HepG2 (cell line): ENCODE results near the gene BACH2. TPM values are rescaled to one million over a fixed set of nuclear protein-coding genes. Genes with fewer than 3 reads are reported as not detected.

ENCODE experiments used
- ATAC-seq: fragments of 200-7000 bp; cut with Tn5 transposase; 3 replicates; pipeline ENCODE4 v1.9.1; 2020; ENCODE audit warnings: mild to moderate bottlenecking, moderate library complexity
- BruUV-seq: library from RNA; stranded (reverse); fragments of 400-500 nt; replicated peaks from 2 replicates; lab custom pipeline; 2021; lab: Mats Ljungman, UMichigan
- CTCF ChIA-PET: fragments of 300-600 bp; formaldehyde crosslinking; extraction: SDS; loops from one replicate; lab custom pipeline; 2021; ENCODE audit warnings: low total read pairs, inconsistent platforms, low intra/inter-chr PET ratio; lab: Yijun Ruan, JAX
- POLR2A ChIA-PET: fragments of 350-600 bp; sonication (Branson Sonifier 250); formaldehyde crosslinking; loops from one replicate; lab custom pipeline; 2020; ENCODE audit warnings: antibody characterized with exemption, inconsistent platforms; lab: Yijun Ruan, JAX
- DNase-seq: peaks from one replicate; pipeline ENCODE4 v3.0.0-alpha.2; 2015; ENCODE audit warnings: low spot score
- FAIRE-seq: peaks from 3 replicates; lab custom pipeline; 2011; peaks lifted over from hg19 to GRCh38; lab: Jason Lieb, UNC
- H2AFZ ChIP-seq: one replicate; pipeline ENCODE4 v1.6.1; 2011; ENCODE audit warnings: low read length, inconsistent platforms
- H3K27ac ChIP-seq: fragments of 300-600 bp; 3 replicates; pipeline ENCODE4 v1.8.0; 2011; ENCODE audit warnings: mixed run types, mild to moderate bottlenecking, mixed read lengths, low read length, inconsistent platforms; ENCODE audit not compliant: insufficient read depth; ENCODE audit errors: extremely low read length
- H3K27me3 ChIP-seq, 2 experiments: fragments of 200-600 bp in 1 of 2; 2 replicates in 1 of 2; 3 replicates in 1 of 2; pipeline versions ENCODE4 v1.6.0 to v1.8.0; 2011; ENCODE audit warnings: low read length in 2 of 2, mild to moderate bottlenecking in 2 of 2, moderate library complexity in 2 of 2, inconsistent platforms in 1 of 2; ENCODE audit not compliant: insufficient read depth in 2 of 2, control insufficient read depth in 1 of 2
- H3K36me3 ChIP-seq, 2 experiments: fragments of 200-600 bp in 1 of 2; replicated peaks in 1 of 2; 2 replicates in 1 of 2; 3 replicates in 1 of 2; pipeline versions ENCODE4 v1.5.1 to v1.8.0; 2011; ENCODE audit warnings: low read length in 2 of 2, inconsistent platforms in 1 of 2; ENCODE audit not compliant: insufficient read depth in 2 of 2, control insufficient read depth in 1 of 2
- H3K4me1 ChIP-seq: 2 replicates; pipeline ENCODE4 v1.5.1; 2012; ENCODE audit warnings: low read length, inconsistent platforms; ENCODE audit not compliant: insufficient read depth
- H3K4me2 ChIP-seq: 2 replicates; pipeline ENCODE4 v1.6.0; 2011; ENCODE audit warnings: low read depth, low read length, inconsistent platforms
- H3K4me3 ChIP-seq, 3 experiments: fragments of 200-600 bp in 1 of 3; sonication (generic), shearing (Covaris generic) in 1 of 3; replicated peaks in 1 of 3; 2 replicates each; pipeline ENCODE4 v1.5.1; 2011 to 2016; ENCODE audit warnings: low read length in 3 of 3, inconsistent platforms in 2 of 3, low read depth in 2 of 3, mild to moderate bottlenecking in 2 of 3, control low read depth in 1 of 3, mixed read lengths in 1 of 3; ENCODE audit not compliant: insufficient read depth in 1 of 3
- H3K79me2 ChIP-seq: one replicate; pipeline ENCODE4 v1.6.1; 2011; ENCODE audit warnings: low read length, inconsistent platforms; ENCODE audit not compliant: insufficient read depth
- H3K9ac ChIP-seq: 2 replicates; pipeline ENCODE4 v1.6.0; 2011; ENCODE audit warnings: mild to moderate bottlenecking, low read depth, low read length, inconsistent platforms; ENCODE audit not compliant: insufficient read depth
- H3K9me3 ChIP-seq: 2 replicates; pipeline ENCODE4 v1.5.1; 2012; ENCODE audit warnings: mild to moderate bottlenecking, low read length
- H4K20me1 ChIP-seq: 2 replicates; pipeline ENCODE4 v1.6.0; 2011; ENCODE audit warnings: inconsistent platforms, mild to moderate bottlenecking, low read length, moderate library complexity; ENCODE audit not compliant: insufficient read depth
- HDAC2 ChIP-seq: sonication (generic); formaldehyde crosslinking; IDR thresholded peaks from 2 replicates; pipeline ENCODE4 v1.4.0; 2020; ENCODE audit warnings: missing genetic modification reagents
- HMG20B ChIP-seq: conservative IDR thresholded peaks from 2 replicates; pipeline ENCODE4 v1.6.1; 2016; ENCODE audit warnings: missing genetic modification reagents, missing compliant biosample characterization
- HOXA3 ChIP-seq: sonication (generic); formaldehyde crosslinking; IDR thresholded peaks from 2 replicates; pipeline ENCODE4 v1.5.0; 2020; ENCODE audit warnings: missing genetic modification reagents
- MYC ChIP-seq: sonication (generic); formaldehyde crosslinking; IDR thresholded peaks from 2 replicates; pipeline ENCODE4 v1.9.0; 2021; ENCODE audit warnings: missing genetic modification reagents, borderline replicate concordance
- NR2F6 ChIP-seq, 2 experiments: IDR thresholded peaks; 2 replicates each; pipeline ENCODE4 v1.6.1; 2016; ENCODE audit warnings: antibody characterized with exemption in 1 of 2, mild to moderate bottlenecking in 1 of 2
- SIX1 ChIP-seq: sonication (generic); formaldehyde crosslinking; IDR thresholded peaks from 2 replicates; pipeline ENCODE4 v1.4.0; 2020; ENCODE audit warnings: missing genetic modification reagents, borderline replicate concordance
- SIX4 ChIP-seq: sonication (generic); formaldehyde crosslinking; IDR thresholded peaks from 2 replicates; pipeline ENCODE4 v1.4.0; 2020; ENCODE audit warnings: missing genetic modification reagents
- SMARCC2 ChIP-seq: fragments of 450-650 bp; IDR thresholded peaks from 2 replicates; pipeline ENCODE4 v1.6.1; 2017; ENCODE audit warnings: antibody characterized with exemption, mild to moderate bottlenecking
- TERF1 ChIP-seq: sonication (generic); formaldehyde crosslinking; IDR thresholded peaks from 2 replicates; pipeline ENCODE4 v1.8.0; 2022; ENCODE audit warnings: mild to moderate bottlenecking, missing genetic modification reagents, moderate library complexity
- ZBTB7A ChIP-seq: sonication (generic); formaldehyde crosslinking; IDR thresholded peaks from 2 replicates; pipeline ENCODE4 v1.8.0; 2022; ENCODE audit warnings: mild to moderate bottlenecking, missing genetic modification reagents
- ZNF335 ChIP-seq: sonication (generic); formaldehyde crosslinking; IDR thresholded peaks from 2 replicates; pipeline ENCODE4 v1.4.0; 2020; ENCODE audit warnings: missing genetic modification reagents
- ZNF33A ChIP-seq: sonication (generic); formaldehyde crosslinking; IDR thresholded peaks from 2 replicates; pipeline ENCODE4 v1.5.1; 2020; ENCODE audit warnings: missing genetic modification reagents, mild to moderate bottlenecking, moderate library complexity, borderline replicate concordance
- ZNF557 ChIP-seq: sonication (generic); formaldehyde crosslinking; IDR thresholded peaks from 2 replicates; pipeline ENCODE4 v1.4.0; 2020; ENCODE audit warnings: missing genetic modification reagents
- ZNF563 ChIP-seq: sonication (generic); formaldehyde crosslinking; IDR thresholded peaks from 2 replicates; pipeline ENCODE4 v1.8.0; 2022; ENCODE audit warnings: mild to moderate bottlenecking, moderate library complexity, missing genetic modification reagents
- ZNF746 ChIP-seq: sonication (generic); formaldehyde crosslinking; IDR thresholded peaks from 2 replicates; pipeline ENCODE4 v1.8.0; 2022; ENCODE audit warnings: mild to moderate bottlenecking, missing genetic modification reagents
- ZSCAN30 ChIP-seq: sonication (generic); formaldehyde crosslinking; IDR thresholded peaks from 2 replicates; pipeline ENCODE4 v1.5.0; 2020; ENCODE audit warnings: mild to moderate bottlenecking, missing genetic modification reagents
- WGBS: methylation state at CpG from one replicate; pipeline ENCODE4 v1.1.6; 2017; ENCODE audit warnings: low lambda C conversion rate; 5-methylcytosine and 5-hydroxymethylcytosine counted together
- in situ Hi-C: cut with HindIII; loops from 2 replicates; pipeline ENCODE4 v1.10.0; 2017; ENCODE audit warnings: low pct_unique_long_range_greater_than_20kb; ENCODE audit not compliant: extremely low pct_ligation_motif_present
- intact Hi-C: fragments of 100-400 bp; cut with micrococcal nuclease; formaldehyde crosslinking; loops from one replicate; pipeline ENCODE4 v1.10.0; 2022; ENCODE audit not compliant: unreplicated experiment
- polyA plus RNA-seq, 8 experiments: library from polyadenylated mRNA; depleted of rRNA in 3 of 8; stranded (reverse) in 7 of 8; unstranded in 1 of 8; fragments of >200 nt; fragmentation: Illumina TruSeq in 4 of 8; extraction: Trizol in 4 of 8; gene quantifications; 2 replicates each; pipeline versions ENCODE4 v1.2.1 to v1.2.3, GENCODE V29; 2011 to 2016; ENCODE audit warnings: low read depth in 4 of 8, missing spikeins in 1 of 8, mixed read lengths in 1 of 8; ENCODE audit not compliant: insufficient read depth in 1 of 8
- total RNA-seq, 5 experiments: library from RNA; depleted of rRNA; stranded (reverse); fragments of >200 nt; fragmentation: Illumina TruSeq; extraction: Trizol; gene quantifications; 2 replicates each; pipeline ENCODE4 v1.2.3, GENCODE V29; 2016; ENCODE audit warnings: low read depth in 1 of 5
- TF ChIP-seq, protein P1 (sequence below): sonication (generic); formaldehyde crosslinking; IDR thresholded peaks from 2 replicates; pipeline ENCODE4 v1.4.0; 2020; ENCODE audit warnings: low read depth, missing genetic modification reagents
- TF ChIP-seq, protein P2 (sequence below): sonication (generic); formaldehyde crosslinking; IDR thresholded peaks from 2 replicates; pipeline ENCODE4 v1.8.1; 2023; ENCODE audit warnings: mild to moderate bottlenecking, missing genetic modification reagents
- TF ChIP-seq, protein P3 (sequence below): sonication (generic); formaldehyde crosslinking; IDR thresholded peaks from 2 replicates; pipeline ENCODE4 v1.5.0; 2020; ENCODE audit warnings: missing genetic modification reagents

Gene BACH2
- total and polyA plus RNA-seq, 2 of the 13 experiments (the other 11 are each of a cell fraction or from before 2014, with no cell fraction given), result 0.01 TPM; not detected in 1

GRCh38 chr6:90123831-90124230 is 172.8 kb downstream of the BACH2 start (continued):
- TF ChIP-seq HDAC2 (CRISPR knock-in tag) (no peak), SIX1 (no peak), MYC (CRISPR knock-in tag) (no peak), SMARCC2 (no peak), ZNF335 (CRISPR knock-in tag) (no peak)
- TF ChIP-seq, protein P1, sequence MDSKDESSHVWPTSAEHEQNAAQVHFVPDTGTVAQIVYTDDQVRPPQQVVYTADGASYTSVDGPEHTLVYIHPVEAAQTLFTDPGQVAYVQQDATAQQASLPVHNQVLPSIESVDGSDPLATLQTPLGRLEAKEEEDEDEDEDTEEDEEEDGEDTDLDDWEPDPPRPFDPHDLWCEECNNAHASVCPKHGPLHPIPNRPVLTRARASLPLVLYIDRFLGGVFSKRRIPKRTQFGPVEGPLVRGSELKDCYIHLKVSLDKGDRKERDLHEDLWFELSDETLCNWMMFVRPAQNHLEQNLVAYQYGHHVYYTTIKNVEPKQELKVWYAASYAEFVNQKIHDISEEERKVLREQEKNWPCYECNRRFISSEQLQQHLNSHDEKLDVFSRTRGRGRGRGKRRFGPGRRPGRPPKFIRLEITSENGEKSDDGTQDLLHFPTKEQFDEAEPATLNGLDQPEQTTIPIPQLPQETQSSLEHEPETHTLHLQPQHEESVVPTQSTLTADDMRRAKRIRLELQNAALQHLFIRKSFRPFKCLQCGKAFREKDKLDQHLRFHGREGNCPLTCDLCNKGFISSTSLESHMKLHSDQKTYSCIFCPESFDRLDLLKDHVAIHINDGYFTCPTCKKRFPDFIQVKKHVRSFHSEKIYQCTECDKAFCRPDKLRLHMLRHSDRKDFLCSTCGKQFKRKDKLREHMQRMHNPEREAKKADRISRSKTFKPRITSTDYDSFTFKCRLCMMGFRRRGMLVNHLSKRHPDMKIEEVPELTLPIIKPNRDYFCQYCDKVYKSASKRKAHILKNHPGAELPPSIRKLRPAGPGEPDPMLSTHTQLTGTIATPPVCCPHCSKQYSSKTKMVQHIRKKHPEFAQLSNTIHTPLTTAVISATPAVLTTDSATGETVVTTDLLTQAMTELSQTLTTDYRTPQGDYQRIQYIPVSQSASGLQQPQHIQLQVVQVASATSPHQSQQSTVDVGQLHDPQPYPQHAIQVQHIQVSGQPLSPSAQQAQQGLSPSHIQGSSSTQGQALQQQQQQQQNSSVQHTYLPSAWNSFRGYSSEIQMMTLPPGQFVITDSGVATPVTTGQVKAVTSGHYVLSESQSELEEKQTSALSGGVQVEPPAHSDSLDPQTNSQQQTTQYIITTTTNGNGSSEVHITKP (CRISPR knock-in tag), result no peak

DNA sequence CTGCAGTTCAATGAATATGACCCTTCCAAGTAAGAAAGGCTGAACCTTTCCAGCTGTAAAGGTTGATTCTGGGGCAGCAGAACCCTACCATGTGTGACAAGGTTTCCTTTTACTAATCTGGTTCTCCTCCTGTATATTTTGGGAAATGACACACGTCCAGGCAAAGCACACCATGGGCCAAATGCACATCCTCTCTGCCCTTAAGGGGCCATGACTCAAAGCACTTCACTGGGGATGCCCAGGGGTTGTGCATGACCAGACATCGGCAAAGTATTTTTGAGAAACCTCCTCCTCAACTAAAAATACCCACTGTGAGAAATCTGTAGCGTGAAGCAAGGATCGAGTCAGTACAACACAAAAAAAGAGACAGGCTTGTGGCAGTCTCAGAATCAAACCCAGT is 174.7 kb downstream of the BACH2 start:
- Histone ChIP-seq H3K4me1 (no peaks in the 10 kb centered on the region), H3K9me3 (no peaks in the 10 kb centered on the region), H3K9ac (no peak overlapping the region), H3K36me3 (no peaks in the 10 kb centered on the region), H3K4me2 (no peak overlapping the region), H3K4me3 (no peak overlapping the region), H3K27me3 (no peaks in the 10 kb centered on the region; a peak in 1 of 5 replicates), H2AFZ (no peak overlapping the region), H3K79me2 (no peaks in the 10 kb centered on the region), H3K27ac (no peak overlapping the region), H4K20me1 (no peaks in the 10 kb centered on the region)
- CTCF ChIA-PET, result no interaction called here
- ATAC-seq, result no peak
- no peak for DNase-seq
- in situ Hi-C loops, result no loop called here
- intact Hi-C loops, result no loop called here
- no peak for FAIRE-seq
- 0% methylated on average over 4 of the region's 4 CpGs for WGBS
- POLR2A ChIA-PET, result no interaction called here
- BruUV-seq, result no TSS peak
- TF ChIP-seq ZNF557 (CRISPR knock-in tag) (no peak), SIX4 (CRISPR knock-in tag) (no peak), ZNF33A (CRISPR knock-in tag) (no peak), HOXA3 (CRISPR knock-in tag) (no peak), HMG20B (CRISPR knock-in tag) (no peak), ZBTB7A (CRISPR knock-in tag) (no peak), ZNF563 (CRISPR knock-in tag) (no peak), NR2F6 (IDR thresholded peaks at IDR 0.05) (no peak), NR2F6 (CRISPR knock-in tag; IDR thresholded peaks at IDR 0.05) (no peak), TERF1 (CRISPR knock-in tag) (no peak), ZNF746 (CRISPR knock-in tag) (no peak), ZSCAN30 (CRISPR knock-in tag) (no peak)
- TF ChIP-seq, protein P2, sequence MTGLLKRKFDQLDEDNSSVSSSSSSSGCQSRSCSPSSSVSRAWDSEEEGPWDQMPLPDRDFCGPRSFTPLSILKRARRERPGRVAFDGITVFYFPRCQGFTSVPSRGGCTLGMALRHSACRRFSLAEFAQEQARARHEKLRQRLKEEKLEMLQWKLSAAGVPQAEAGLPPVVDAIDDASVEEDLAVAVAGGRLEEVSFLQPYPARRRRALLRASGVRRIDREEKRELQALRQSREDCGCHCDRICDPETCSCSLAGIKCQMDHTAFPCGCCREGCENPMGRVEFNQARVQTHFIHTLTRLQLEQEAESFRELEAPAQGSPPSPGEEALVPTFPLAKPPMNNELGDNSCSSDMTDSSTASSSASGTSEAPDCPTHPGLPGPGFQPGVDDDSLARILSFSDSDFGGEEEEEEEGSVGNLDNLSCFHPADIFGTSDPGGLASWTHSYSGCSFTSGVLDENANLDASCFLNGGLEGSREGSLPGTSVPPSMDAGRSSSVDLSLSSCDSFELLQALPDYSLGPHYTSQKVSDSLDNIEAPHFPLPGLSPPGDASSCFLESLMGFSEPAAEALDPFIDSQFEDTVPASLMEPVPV (CRISPR knock-in tag), result no peak
- TF ChIP-seq, protein P3, sequence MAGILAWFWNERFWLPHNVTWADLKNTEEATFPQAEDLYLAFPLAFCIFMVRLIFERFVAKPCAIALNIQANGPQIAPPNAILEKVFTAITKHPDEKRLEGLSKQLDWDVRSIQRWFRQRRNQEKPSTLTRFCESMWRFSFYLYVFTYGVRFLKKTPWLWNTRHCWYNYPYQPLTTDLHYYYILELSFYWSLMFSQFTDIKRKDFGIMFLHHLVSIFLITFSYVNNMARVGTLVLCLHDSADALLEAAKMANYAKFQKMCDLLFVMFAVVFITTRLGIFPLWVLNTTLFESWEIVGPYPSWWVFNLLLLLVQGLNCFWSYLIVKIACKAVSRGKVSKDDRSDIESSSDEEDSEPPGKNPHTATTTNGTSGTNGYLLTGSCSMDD, result no peak
